Activated effector memory CD4-positive, alpha-beta T cell treated with Interleukin-2 at 50 U/mL for 16 hours (primary cell): ENCODE measurements around the gene PRRX1.

Experiments
- DNase-seq: peaks from one replicate; pipeline ENCODE4 v3.0.0-alpha.2; 2020

Gene PRRX1

GRCh38 chr1:170776252-170776651 lies 112.3 kb downstream of the PRRX1 start:
- no peak for DNase-seq

DNA sequence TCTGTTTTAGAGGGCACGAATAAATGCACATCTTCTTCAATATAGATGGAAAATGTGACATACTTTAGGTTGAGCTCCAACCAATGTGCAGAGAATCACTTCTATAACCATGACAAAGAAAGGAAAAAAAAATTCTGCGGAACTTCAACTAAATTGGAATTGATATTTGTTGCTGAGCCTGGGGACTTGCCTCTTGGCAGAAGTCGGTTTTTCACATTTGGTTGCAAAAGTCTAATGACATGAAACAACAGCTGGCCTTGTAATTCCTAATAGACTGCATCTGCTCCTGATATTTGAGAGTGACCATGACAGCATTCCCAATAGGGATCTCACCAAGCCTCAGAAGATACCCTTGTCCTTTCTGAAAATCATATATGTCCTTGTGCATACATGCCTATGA lies 112.8 kb downstream of the PRRX1 start:
- no peak for DNase-seq
